ENCODE results near the gene EPB41L4B. TPM values are rescaled to one million over a fixed set of nuclear protein-coding genes. Genes with fewer than 3 reads are reported as not detected.

The EPB41L4B gene
- total and polyA plus RNA-seq, 2 experiments from 2014 or later = 11.0 to 32.2 TPM

DNA sequence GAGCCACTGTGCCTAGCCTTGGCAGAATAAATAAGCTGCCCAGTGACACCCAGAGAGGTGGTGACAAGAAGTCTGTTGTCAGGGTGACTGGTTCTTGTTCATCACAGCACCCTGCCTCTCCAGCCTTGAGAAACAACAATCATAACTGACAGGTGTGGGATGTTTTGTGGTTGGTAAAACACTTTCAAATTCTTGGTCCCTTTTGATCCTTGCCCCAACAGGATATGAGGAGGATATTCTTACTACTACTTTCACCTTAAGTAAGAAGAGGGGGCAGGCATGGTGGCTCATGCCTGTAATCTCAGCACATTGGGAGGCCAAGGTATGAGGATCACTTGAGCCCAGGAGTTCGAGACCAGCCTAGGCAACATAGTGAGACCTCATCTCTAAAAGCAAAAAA, 139.6 kb downstream of the EPB41L4B start:
- ATAC-seq (no peak), DNase-seq (ENCODE audit: low spot score) (no peak)
- Mint-ChIP-seq H3K36me3 (ENCODE audit: low read depth) (no peaks in the 10 kb centered on the region), H3K9me3 (no peaks in the 10 kb centered on the region), H3K27me3 (ENCODE audit: insufficient read depth, low read depth, poor library complexity) (peaks cover 2% of the 10 kb centered on the region), H3K4me1 (peaks cover 4% of the 10 kb centered on the region; the same call in 1 of the 3 replicates), H3K27ac (no peak overlapping the region), H3K4me3 (no peak overlapping the region)
- no peak overlapping the region for H3K27ac ChIP-seq (ENCODE audit: low read depth)
- H3K4me1 ChIP-seq (ENCODE audit: insufficient read depth) = no peaks in the 10 kb centered on the region
- H2AFZ ChIP-seq = no peak overlapping the region
- no peak overlapping the region for H3K4me3 ChIP-seq
- H3K4me2 ChIP-seq = no peak overlapping the region
- no peaks in the 10 kb centered on the region for H4K20me1 ChIP-seq (replicated peaks; ENCODE audit: insufficient read depth)
- no peaks in the 10 kb centered on the region for H3K27me3 ChIP-seq (ENCODE audit: insufficient read depth)
- H3K79me2 ChIP-seq (replicated peaks; ENCODE audit: insufficient read depth) = no peaks in the 10 kb centered on the region
- H3K36me3 ChIP-seq (ENCODE audit: insufficient read depth) = no peaks in the 10 kb centered on the region
- H3K9me2 ChIP-seq (ENCODE audit: insufficient read depth) = no peaks in the 10 kb centered on the region
- TF ChIP-seq EZH2phosphoT487 (IDR thresholded peaks at IDR 0.05; ENCODE audit: unreplicated experiment) = no peak
- no peak for TF ChIP-seq CTCF (conservative IDR thresholded peaks at IDR 0.05; ENCODE audit: low read depth in 2 of 2)
- TF ChIP-seq REST (IDR thresholded peaks at IDR 0.05; ENCODE audit: unreplicated experiment) = no peak
- TF ChIP-seq STAT1 (IDR thresholded peaks at IDR 0.05; ENCODE audit: unreplicated experiment) = no peak
- TF ChIP-seq JUNB (IDR thresholded peaks at IDR 0.05; ENCODE audit: unreplicated experiment) = no peak
- TF ChIP-seq NANOG (IDR thresholded peaks at IDR 0.05; ENCODE audit: borderline replicate concordance) = no peak
- TF ChIP-seq ETS1 (IDR thresholded peaks at IDR 0.05) = no peak
- no peak for TF ChIP-seq CREB1 (CRISPR knock-in tag; IDR thresholded peaks at IDR 0.05; ENCODE audit: low read depth)
- TF ChIP-seq ZNF462 (CRISPR knock-in tag; IDR thresholded peaks at IDR 0.05) = no peak
- no peak for TF ChIP-seq POLR2AphosphoS5 (IDR thresholded peaks at IDR 0.05; ENCODE audit: low read depth)
- TF ChIP-seq ZNF114 (CRISPR knock-in tag; IDR thresholded peaks at IDR 0.05) = no peak
- TF ChIP-seq ZNF331 (CRISPR knock-in tag; IDR thresholded peaks at IDR 0.05; ENCODE audit: low read depth) = no peak
- TF ChIP-seq EZH2 (IDR thresholded peaks at IDR 0.05; ENCODE audit: low read depth, unreplicated experiment) = no peak
- H3F3A ChIP-seq (replicated peaks; ENCODE audit: low read depth) = no peaks in the 10 kb centered on the region
